Stomach (tissue), 4 donors: ENCODE measurements around the gene WFIKKN1.

Experiments used
- CTCF ChIP-seq, 7 experiments: fragments of 450-650 bp in 4 of 7; fragments of 200-600 bp in 3 of 7; sonication (generic) in 3 of 7; IDR thresholded peaks; one replicate each; pipeline ENCODE4 v1.5.1; 2016 to 2019; ENCODE audit warnings: antibody characterized with exemption in 7 of 7, control low read depth in 2 of 7, mild to moderate bottlenecking in 1 of 7
- POLR2AphosphoS5 ChIP-seq, 3 donors: sonication (generic); formaldehyde crosslinking; IDR thresholded peaks; one replicate each; pipeline ENCODE4 v1.6.1; 2016; ENCODE audit warnings: antibody characterized with exemption in 3 of 3

GRCh38 chr16:616733-617586 lies 13.8 kb upstream of the WFIKKN1 start:
- TF ChIP-seq CTCF (IDR thresholded peaks at IDR 0.05) (no peak), POLR2AphosphoS5 (IDR thresholded peaks at IDR 0.05) (peak in 1 of 3 donors; percentile 14)
